Activated CD4-positive, alpha-beta T cell treated with anti-CD3 and anti-CD28 coated beads for 24 hours (primary cell): ENCODE measurements around the gene GUCY1A1.
"Not testable (repeated sequence)": the region's sequence is repeated elsewhere in the genome, so short reads cannot be mapped to it uniquely, and the experiment has no call there.

ENCODE experiments used
- DNase-seq, 2 donors: peaks; one replicate each; pipeline ENCODE4 v3.0.0-alpha.2; 2020; ENCODE audit warnings: low read depth in 2 of 2

The GUCY1A1 gene

GRCh38 chr4:155666344-155667221 lies at the start of gene GUCY1A1:
TSS of gene GUCY1A1 (plus strand) at chr4:155666848. CDS start at chr4:155696868, 30,020 bp downstream.
- no peak for DNase-seq

GRCh38 chr4:155617296-155617695 lies 49.4 kb upstream of the GUCY1A1 start:
- DNase-seq = no peak

GRCh38 chr4:155618183-155618838 lies 48.3 kb upstream of the GUCY1A1 start:
- no peak for DNase-seq

GRCh38 chr4:155620637-155621036 lies 46.0 kb upstream of the GUCY1A1 start:
- no peak for DNase-seq

- no peak for DNase-seq
Measured at GRCh38 chr4:155624478-155624877, 42.2 kb upstream of the GUCY1A1 start.

- no peak for DNase-seq
Measured at GRCh38 chr4:155626561-155626960, 40.1 kb upstream of the GUCY1A1 start.

GRCh38 chr4:155629183-155629825 lies 37.3 kb upstream of the GUCY1A1 start:
- DNase-seq = no peak

GRCh38 chr4:155629956-155630355 lies 36.7 kb upstream of the GUCY1A1 start:
- DNase-seq = no peak

GRCh38 chr4:155632310-155632840 lies 34.3 kb upstream of the GUCY1A1 start:
- no peak for DNase-seq

GRCh38 chr4:155638195-155638965 lies 28.3 kb upstream of the GUCY1A1 start:
- no peak for DNase-seq

- no peak for DNase-seq
Measured at GRCh38 chr4:155639704-155640523, 26.7 kb upstream of the GUCY1A1 start.

GRCh38 chr4:155640751-155641150 lies 25.9 kb upstream of the GUCY1A1 start:
- no peak for DNase-seq

GRCh38 chr4:155643087-155643486 lies 23.6 kb upstream of the GUCY1A1 start:
- DNase-seq = no peak

- no peak for DNase-seq
Measured at GRCh38 chr4:155646001-155646400, 20.6 kb upstream of the GUCY1A1 start.

GRCh38 chr4:155650785-155651184 lies 15.9 kb upstream of the GUCY1A1 start:
- DNase-seq = not testable (repeated sequence)

GRCh38 chr4:155653052-155653451 lies 13.6 kb upstream of the GUCY1A1 start:
- DNase-seq = no peak

GRCh38 chr4:155656025-155656424 lies 10.6 kb upstream of the GUCY1A1 start:
- DNase-seq = no peak

- DNase-seq = no peak
Measured at GRCh38 chr4:155657169-155657568, 9.5 kb upstream of the GUCY1A1 start.

GRCh38 chr4:155657985-155658680 lies 8.5 kb upstream of the GUCY1A1 start:
- no peak for DNase-seq

GRCh38 chr4:155658681-155659064 lies 8.0 kb upstream of the GUCY1A1 start:
- DNase-seq = no peak
